Right lobe of liver (tissue), 4 donors: ENCODE measurements around the gene FAR2.

Experiments
- CTCF ChIP-seq, 4 donors: fragments of 200-600 bp in 3 of 4; fragments of 450-650 bp in 1 of 4; IDR thresholded peaks; one replicate each; pipeline versions ENCODE4 v1.5.1 to v1.8.0; 2016 to 2022; ENCODE audit warnings: antibody characterized with exemption in 4 of 4, mild to moderate bottlenecking in 2 of 4
- POLR2A ChIP-seq: fragments of 450-650 bp; IDR thresholded peaks from one replicate; pipeline ENCODE4 v1.6.1; 2017; ENCODE audit warnings: antibody characterized with exemption, mild to moderate bottlenecking
- donor health status: DM: no; HTN: no; CAD: no.
- donor health status: DM: no; HTN: no; CAD: no.
- donor health status: DM: no; HTN: yes; CAD: no.

GRCh38 chr12:29220632-29221336, 71.7 kb downstream of the FAR2 start:
- no peak for TF ChIP-seq CTCF (IDR thresholded peaks at IDR 0.05)
- TF ChIP-seq POLR2A, result no peak
